HEK293T (cell line): ENCODE measurements around the gene GDPD5.

ENCODE experiments used
- ARNT ChIP-seq: fragments of 450-650 bp; IDR thresholded peaks from 2 replicates; pipeline ENCODE4 v1.6.1; 2017; ENCODE audit warnings: mild to moderate bottlenecking
- BHLHE40 ChIP-seq: fragments of 450-650 bp; IDR thresholded peaks from 2 replicates; pipeline ENCODE4 v1.6.1; 2016; ENCODE audit warnings: mild to moderate bottlenecking, moderate library complexity, borderline replicate concordance
- CTBP1 ChIP-seq: fragments of 450-650 bp; IDR thresholded peaks from 2 replicates; pipeline ENCODE4 v1.6.1; 2016; ENCODE audit warnings: borderline replicate concordance
- ELF4 ChIP-seq: fragments of 450-650 bp; IDR thresholded peaks from 2 replicates; pipeline ENCODE4 v1.6.1; 2017; ENCODE audit warnings: antibody characterized with exemption
- FOXA1 ChIP-seq: fragments of 450-650 bp; IDR thresholded peaks from 2 replicates; pipeline ENCODE4 v1.6.1; 2016; ENCODE audit warnings: mild to moderate bottlenecking
- FOXK2 ChIP-seq: fragments of 450-650 bp; IDR thresholded peaks from 2 replicates; pipeline ENCODE4 v1.6.1; 2016; ENCODE audit warnings: mild to moderate bottlenecking
- FOXM1 ChIP-seq: fragments of 450-650 bp; IDR thresholded peaks from 2 replicates; pipeline ENCODE4 v1.6.1; 2017; ENCODE audit warnings: mild to moderate bottlenecking, borderline replicate concordance
- HDGF ChIP-seq: fragments of 450-650 bp; IDR thresholded peaks from 2 replicates; pipeline ENCODE4 v1.6.1; 2017; ENCODE audit warnings: antibody characterized with exemption, borderline replicate concordance
- L3MBTL2 ChIP-seq: fragments of 450-650 bp; conservative IDR thresholded peaks from 2 replicates; pipeline ENCODE4 v1.6.1; 2016; ENCODE audit warnings: mild to moderate bottlenecking
- NFRKB ChIP-seq: fragments of 450-650 bp; IDR thresholded peaks from 2 replicates; pipeline ENCODE4 v1.6.1; 2016; ENCODE audit warnings: mild to moderate bottlenecking, moderate library complexity
- SP1 ChIP-seq: fragments of 450-650 bp; IDR thresholded peaks from 2 replicates; pipeline ENCODE4 v1.6.1; 2017
- SUZ12 ChIP-seq: fragments of 450-650 bp; IDR thresholded peaks from 2 replicates; pipeline ENCODE4 v1.6.1; 2016; ENCODE audit warnings: mild to moderate bottlenecking
- TARDBP ChIP-seq: fragments of 450-650 bp; IDR thresholded peaks from 2 replicates; pipeline ENCODE4 v1.6.1; 2016
- ZNF384 ChIP-seq: fragments of 450-650 bp; IDR thresholded peaks from 2 replicates; pipeline ENCODE4 v1.6.1; 2016

- TF ChIP-seq FOXK2: no peak
- no peak for TF ChIP-seq ARNT
- TF ChIP-seq SP1: no peak
- no peak for TF ChIP-seq ELF4
- no peak for TF ChIP-seq FOXA1
- TF ChIP-seq TARDBP: no peak
- TF ChIP-seq CTBP1: no peak
- TF ChIP-seq HDGF: no peak
- no peak for TF ChIP-seq FOXM1
- no peak for TF ChIP-seq SUZ12
- TF ChIP-seq ZNF384: no peak
- no peak for TF ChIP-seq BHLHE40
- TF ChIP-seq NFRKB: no peak
- TF ChIP-seq L3MBTL2: no peak
Measured at GRCh38 chr11:75560644-75561043, 34.9 kb upstream of the GDPD5 start.
